ENCODE measurements around the gene FIGNL2.

The FIGNL2 gene

GRCh38 chr12:51840966-51841365 is 7.6 kb downstream of the FIGNL2 start:
- Histone ChIP-seq H3K27me3 (ENCODE audit: insufficient read depth, low read length) (0 out of 2 replicates have a peak, but pooled peaks cover 7% of the 10 kb centered on the region), H3F3A (ENCODE audit: insufficient read depth, low read length) (no peaks in the 10 kb centered on the region), H3K4me1 (ENCODE audit: insufficient read depth, low read length, severe bottlenecking) (no peaks in the 10 kb centered on the region), H3K9ac (ENCODE audit: low read length) (no peak overlapping the region), H2AFZ (ENCODE audit: low read length) (no peak overlapping the region), H3K27ac (ENCODE audit: low read depth, low read length, poor library complexity, severe bottlenecking) (no peak overlapping the region), H3K9me2 (ENCODE audit: low read depth, low read length) (no peaks in the 10 kb centered on the region), H3K79me2 (ENCODE audit: insufficient read depth, low read length) (no peaks in the 10 kb centered on the region), H3K9me3 (ENCODE audit: low read length) (no peaks in the 10 kb centered on the region), H3K4me3 (ENCODE audit: low read depth, low read length, poor library complexity, severe bottlenecking) (no peak overlapping the region), H3K36me3 (ENCODE audit: insufficient read depth, low read length) (no peaks in the 10 kb centered on the region), H4K20me1 (ENCODE audit: insufficient read depth, low read length) (no peaks in the 10 kb centered on the region), H3K4me2 (ENCODE audit: low read length) (no peak overlapping the region)
- TF ChIP-seq CTCF (IDR thresholded peaks at IDR 0.05; ENCODE audit: low read length), result no peak
- no peak for TF ChIP-seq EZH2 (IDR thresholded peaks at IDR 0.05; ENCODE audit: borderline replicate concordance, low read length)

DNA sequence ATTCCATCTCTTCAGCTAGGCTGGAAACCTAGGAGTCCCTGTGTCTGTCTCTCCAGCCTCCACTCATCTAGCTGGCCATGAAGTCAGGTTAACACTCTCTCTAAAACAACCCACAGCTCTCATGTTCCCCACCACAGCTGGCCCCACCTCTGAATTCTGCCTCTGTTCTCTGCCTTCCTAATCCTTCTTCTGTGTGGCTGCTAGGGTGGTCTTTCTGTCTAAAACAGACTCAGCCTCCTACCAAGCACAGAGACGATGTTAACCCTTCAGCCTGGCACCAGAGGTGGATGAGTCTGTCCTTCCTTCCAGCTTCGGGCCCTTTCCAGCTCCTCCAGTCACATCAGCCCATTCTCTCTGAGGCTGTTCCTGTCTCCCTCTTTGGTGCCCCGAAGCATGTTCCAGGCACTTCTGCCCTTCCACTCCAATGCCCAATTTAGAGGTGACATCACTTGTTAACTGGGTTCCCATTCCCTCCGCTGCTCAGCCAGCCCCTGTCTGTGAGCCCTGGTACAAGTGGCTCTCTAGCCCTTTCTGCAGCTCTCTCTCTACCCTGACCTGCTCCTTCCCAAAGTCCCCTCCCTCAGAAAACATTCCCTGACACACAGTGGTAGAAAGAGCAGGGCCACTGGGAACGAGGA is 9.1 kb downstream of the FIGNL2 start:
- Histone ChIP-seq H3K9ac (ENCODE audit: low read length) (no peak overlapping the region), H4K20me1 (ENCODE audit: insufficient read depth, low read length) (no peaks in the 10 kb centered on the region), H3K27ac (ENCODE audit: low read depth, low read length, poor library complexity, severe bottlenecking) (no peak overlapping the region), H3K4me3 (ENCODE audit: low read depth, low read length, poor library complexity, severe bottlenecking) (no peak overlapping the region), H3K36me3 (ENCODE audit: insufficient read depth, low read length) (no peaks in the 10 kb centered on the region), H3K27me3 (ENCODE audit: insufficient read depth, low read length) (0 out of 2 replicates have a peak, but pooled peaks cover 7% of the 10 kb centered on the region), H3K4me2 (ENCODE audit: low read length) (no peak overlapping the region), H3K79me2 (ENCODE audit: insufficient read depth, low read length) (no peaks in the 10 kb centered on the region), H3K9me3 (ENCODE audit: low read length) (no peaks in the 10 kb centered on the region), H3K9me2 (ENCODE audit: low read depth, low read length) (no peaks in the 10 kb centered on the region), H3K4me1 (ENCODE audit: insufficient read depth, low read length, severe bottlenecking) (no peaks in the 10 kb centered on the region), H3F3A (ENCODE audit: insufficient read depth, low read length) (no peaks in the 10 kb centered on the region), H2AFZ (ENCODE audit: low read length) (no peak overlapping the region)
- no peak for TF ChIP-seq EZH2 (IDR thresholded peaks at IDR 0.05; ENCODE audit: borderline replicate concordance, low read length)
- TF ChIP-seq CTCF (IDR thresholded peaks at IDR 0.05; ENCODE audit: low read length), result no peak

DNA sequence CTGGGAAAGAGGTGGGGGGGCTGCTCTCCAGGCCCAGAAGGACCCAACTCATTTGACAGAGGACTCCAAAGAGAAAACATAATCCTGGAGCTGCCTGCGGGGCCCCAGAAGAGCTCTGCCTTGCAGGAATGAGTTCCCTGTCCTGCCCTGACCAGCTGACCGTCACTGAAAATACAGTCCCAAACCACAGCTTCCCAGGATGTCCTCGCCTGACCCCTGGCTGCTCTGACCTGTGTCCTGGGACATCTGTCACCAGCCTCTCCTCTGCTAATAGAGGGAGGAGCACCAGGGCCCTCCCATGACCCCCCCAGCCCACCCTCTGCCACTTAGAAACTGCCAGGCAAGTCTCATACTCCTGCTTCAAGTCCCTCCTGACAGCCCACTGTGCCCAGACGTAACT is 9.8 kb downstream of the FIGNL2 start:
- Histone ChIP-seq H3K27me3 (ENCODE audit: insufficient read depth, low read length) (0 out of 2 replicates have a peak, but pooled peaks cover 6% of the 10 kb centered on the region), H3K4me3 (ENCODE audit: low read depth, low read length, poor library complexity, severe bottlenecking) (no peak overlapping the region)

More for the DNA sequence above, 9.8 kb downstream of the FIGNL2 start:
- H3F3A ChIP-seq (ENCODE audit: insufficient read depth, low read length), result no peaks in the 10 kb centered on the region
- no peak overlapping the region for H3K9ac ChIP-seq (ENCODE audit: low read length)
- no peaks in the 10 kb centered on the region for H3K36me3 ChIP-seq (ENCODE audit: insufficient read depth, low read length)
- H3K79me2 ChIP-seq (ENCODE audit: insufficient read depth, low read length), result no peaks in the 10 kb centered on the region
- no peak overlapping the region for H3K4me2 ChIP-seq (ENCODE audit: low read length)
- TF ChIP-seq EZH2 (IDR thresholded peaks at IDR 0.05; ENCODE audit: borderline replicate concordance, low read length) (no peak), CTCF (IDR thresholded peaks at IDR 0.05; ENCODE audit: low read length) (no peak)
- H3K4me1 ChIP-seq (ENCODE audit: insufficient read depth, low read length, severe bottlenecking), result no peaks in the 10 kb centered on the region
- no peak overlapping the region for H2AFZ ChIP-seq (ENCODE audit: low read length)
- no peaks in the 10 kb centered on the region for H3K9me3 ChIP-seq (ENCODE audit: low read length)
- H3K9me2 ChIP-seq (ENCODE audit: low read depth, low read length), result no peaks in the 10 kb centered on the region
- H4K20me1 ChIP-seq (ENCODE audit: insufficient read depth, low read length), result no peaks in the 10 kb centered on the region
- H3K27ac ChIP-seq (ENCODE audit: low read depth, low read length, poor library complexity, severe bottlenecking), result no peak overlapping the region

Data from OCI-LY1 (cell line).